ENCODE measurements around the gene ARGLU1.

The ARGLU1 gene

GRCh38 chr13:106562301-106562700 lies 5.6 kb downstream of the ARGLU1 start:
- no peaks in the 10 kb centered on the region for H3K9me3 ChIP-seq (ENCODE audit: insufficient read depth, low read depth, low read length)
- no peak overlapping the region for H3K4me2 ChIP-seq (ENCODE audit: low read length)
- no CpG with 5 or more reads among the region's 1 CpG for WGBS (ENCODE audit: extremely low coverage, insufficient coverage, insufficient read length)
- H3K23ac ChIP-seq (ENCODE audit: low read length), result no peak overlapping the region
- H3K79me2 ChIP-seq (ENCODE audit: control insufficient read depth, insufficient read depth, low read length, poor library complexity), result peaks cover 16% of the 10 kb centered on the region
- H3K27ac ChIP-seq (ENCODE audit: low read depth, low read length), result no peak overlapping the region
- peaks cover 2% of the 10 kb centered on the region in 2 experiments for H3K4me1 ChIP-seq (ENCODE audit: control insufficient read depth in 1 of 2, insufficient read depth in 2 of 2, low read length in 2 of 2)
- peaks cover 4 to 5% of the 10 kb centered on the region in 2 experiments for H3K36me3 ChIP-seq (ENCODE audit: control insufficient read depth in 1 of 2, insufficient read depth in 2 of 2, low read length in 2 of 2)
- H2BK5ac ChIP-seq (ENCODE audit: low read depth, low read length, poor library complexity), result no peak overlapping the region
- H4K8ac ChIP-seq (ENCODE audit: low read depth, low read length), result no peak overlapping the region
- no peak overlapping the region for H3K18ac ChIP-seq (ENCODE audit: low read length)
- H2AFZ ChIP-seq (ENCODE audit: insufficient read depth, low read length, poor library complexity), result no peak overlapping the region
- no peak overlapping the region for H2BK120ac ChIP-seq (ENCODE audit: insufficient read depth, low read length, poor library complexity)
- H3K27me3 ChIP-seq (ENCODE audit: insufficient read depth, low read length), result no peaks in the 10 kb centered on the region
- H3K4ac ChIP-seq (ENCODE audit: low read depth, low read length), result peak overlapping the region; percentile 94
- peaks cover under 1% of the 10 kb centered on the region for H3K79me1 ChIP-seq (ENCODE audit: low read length)
- H4K91ac ChIP-seq (ENCODE audit: low read depth, low read length), result no peak overlapping the region
- no peak overlapping the region for H3K4me3 ChIP-seq (ENCODE audit: low read depth, low read length)
- no peak overlapping the region for H3K14ac ChIP-seq (ENCODE audit: low read length)
- H3K9ac ChIP-seq (ENCODE audit: low read length), result no peak overlapping the region
- H2AK5ac ChIP-seq (ENCODE audit: low read length), result no peak overlapping the region
- DNase-seq, result no peak
- H2BK12ac ChIP-seq (ENCODE audit: low read length), result no peak overlapping the region
- no peak overlapping the region for H4K12ac ChIP-seq (ENCODE audit: low read depth, low read length)

GRCh38 chr13:106561551-106562170 lies 6.3 kb downstream of the ARGLU1 start:
- no peaks in the 10 kb centered on the region for H3K79me1 ChIP-seq (ENCODE audit: low read length)
- H3K9ac ChIP-seq (ENCODE audit: low read length), result no peak overlapping the region
- H4K12ac ChIP-seq (ENCODE audit: low read depth, low read length), result no peak overlapping the region
- H3K4me2 ChIP-seq (ENCODE audit: low read length), result no peak overlapping the region
- no peak overlapping the region for H2BK12ac ChIP-seq (ENCODE audit: low read length)
- H2AK5ac ChIP-seq (ENCODE audit: low read length), result no peak overlapping the region
- no peak overlapping the region for H3K27ac ChIP-seq (ENCODE audit: low read depth, low read length)
- H4K91ac ChIP-seq (ENCODE audit: low read depth, low read length), result no peak overlapping the region
- H3K4ac ChIP-seq (ENCODE audit: low read depth, low read length), result peak overlapping the region; percentile 71
- no peak overlapping the region for H2BK120ac ChIP-seq (ENCODE audit: insufficient read depth, low read length, poor library complexity)
- peaks cover 12% of the 10 kb centered on the region for H3K79me2 ChIP-seq (ENCODE audit: control insufficient read depth, insufficient read depth, low read length, poor library complexity)
- H2AFZ ChIP-seq (ENCODE audit: insufficient read depth, low read length, poor library complexity), result no peak overlapping the region
- H4K8ac ChIP-seq (ENCODE audit: low read depth, low read length), result no peak overlapping the region
- peaks cover 4 to 7% of the 10 kb centered on the region in 2 experiments for H3K36me3 ChIP-seq (ENCODE audit: control insufficient read depth in 1 of 2, insufficient read depth in 2 of 2, low read length in 2 of 2)
- WGBS (ENCODE audit: extremely low coverage, insufficient coverage, insufficient read length), result no CpG with 5 or more reads among the region's 6 CpGs
- peaks cover 2% of the 10 kb centered on the region in 2 experiments for H3K4me1 ChIP-seq (ENCODE audit: control insufficient read depth in 1 of 2, insufficient read depth in 2 of 2, low read length in 2 of 2)
- no peak for DNase-seq
- no peak overlapping the region for H3K23ac ChIP-seq (ENCODE audit: low read length)
- H3K4me3 ChIP-seq (ENCODE audit: low read depth, low read length), result no peak overlapping the region
- H3K9me3 ChIP-seq (ENCODE audit: insufficient read depth, low read depth, low read length), result no peaks in the 10 kb centered on the region
- H3K18ac ChIP-seq (ENCODE audit: low read length), result no peak overlapping the region
- H3K27me3 ChIP-seq (ENCODE audit: insufficient read depth, low read length), result no peaks in the 10 kb centered on the region
- no peak overlapping the region for H2BK5ac ChIP-seq (ENCODE audit: low read depth, low read length, poor library complexity)
- H3K14ac ChIP-seq (ENCODE audit: low read length), result no peak overlapping the region

GRCh38 chr13:106560821-106561220 lies 7.1 kb downstream of the ARGLU1 start:
- Histone ChIP-seq H3K4ac (ENCODE audit: low read depth, low read length) (no peak overlapping the region), H3K4me1 (ENCODE audit: control insufficient read depth in 1 of 2, insufficient read depth in 2 of 2, low read length in 2 of 2) (peaks cover 2% of the 10 kb centered on the region in 2 experiments), H4K8ac (ENCODE audit: low read depth, low read length) (no peak overlapping the region), H3K36me3 (ENCODE audit: control insufficient read depth in 1 of 2, insufficient read depth in 2 of 2, low read length in 2 of 2) (peaks cover 4 to 7% of the 10 kb centered on the region in 2 experiments), H2BK5ac (ENCODE audit: low read depth, low read length, poor library complexity) (no peak overlapping the region), H3K79me2 (ENCODE audit: control insufficient read depth, insufficient read depth, low read length, poor library complexity) (peaks cover 12% of the 10 kb centered on the region), H3K23ac (ENCODE audit: low read length) (no peak overlapping the region), H3K18ac (ENCODE audit: low read length) (no peak overlapping the region), H4K12ac (ENCODE audit: low read depth, low read length) (no peak overlapping the region), H3K27ac (ENCODE audit: low read depth, low read length) (no peak overlapping the region), H3K79me1 (ENCODE audit: low read length) (no peaks in the 10 kb centered on the region), H3K14ac (ENCODE audit: low read length) (no peak overlapping the region), H3K9ac (ENCODE audit: low read length) (no peak overlapping the region), H3K4me3 (ENCODE audit: low read depth, low read length) (no peak overlapping the region), H3K9me3 (ENCODE audit: insufficient read depth, low read depth, low read length) (no peaks in the 10 kb centered on the region), H3K27me3 (ENCODE audit: insufficient read depth, low read length) (no peaks in the 10 kb centered on the region), H2AK5ac (ENCODE audit: low read length) (no peak overlapping the region), H2BK120ac (ENCODE audit: insufficient read depth, low read length, poor library complexity) (no peak overlapping the region), H2AFZ (ENCODE audit: insufficient read depth, low read length, poor library complexity) (no peak overlapping the region), H3K4me2 (ENCODE audit: low read length) (no peak overlapping the region), H4K91ac (ENCODE audit: low read depth, low read length) (no peak overlapping the region), H2BK12ac (ENCODE audit: low read length) (no peak overlapping the region)
- no peak for DNase-seq
- no CpG with 5 or more reads among the region's 1 CpG for WGBS (ENCODE audit: extremely low coverage, insufficient coverage, insufficient read length)

- H3K4me2 ChIP-seq (ENCODE audit: low read length), result no peak overlapping the region
- no peak overlapping the region for H3K14ac ChIP-seq (ENCODE audit: low read length)
- no peaks in the 10 kb centered on the region for H3K27me3 ChIP-seq (ENCODE audit: insufficient read depth, low read length)
- no peak overlapping the region for H2BK5ac ChIP-seq (ENCODE audit: low read depth, low read length, poor library complexity)
- H2AK5ac ChIP-seq (ENCODE audit: low read length), result no peak overlapping the region
- no peak overlapping the region for H3K18ac ChIP-seq (ENCODE audit: low read length)
- H3K4me1 ChIP-seq (ENCODE audit: control insufficient read depth in 1 of 2, insufficient read depth in 2 of 2, low read length in 2 of 2), result no peaks in the 10 kb centered on the region
- H4K8ac ChIP-seq (ENCODE audit: low read depth, low read length), result no peak overlapping the region
- peaks cover 11 to 15% of the 10 kb centered on the region in 2 experiments for H3K36me3 ChIP-seq (ENCODE audit: control insufficient read depth in 1 of 2, insufficient read depth in 2 of 2, low read length in 2 of 2)
- H3K4ac ChIP-seq (ENCODE audit: low read depth, low read length), result peak overlapping the region; percentile 69
- DNase-seq, result no peak
- no peak overlapping the region for H4K12ac ChIP-seq (ENCODE audit: low read depth, low read length)
- H3K9ac ChIP-seq (ENCODE audit: low read length), result no peak overlapping the region
- H3K9me3 ChIP-seq (ENCODE audit: insufficient read depth, low read depth, low read length), result no peaks in the 10 kb centered on the region
- no peak overlapping the region for H3K27ac ChIP-seq (ENCODE audit: low read depth, low read length)
- H3K23ac ChIP-seq (ENCODE audit: low read length), result no peak overlapping the region
- H2AFZ ChIP-seq (ENCODE audit: insufficient read depth, low read length, poor library complexity), result no peak overlapping the region
- no peak overlapping the region for H3K4me3 ChIP-seq (ENCODE audit: low read depth, low read length)
- H4K91ac ChIP-seq (ENCODE audit: low read depth, low read length), result no peak overlapping the region
- H2BK120ac ChIP-seq (ENCODE audit: insufficient read depth, low read length, poor library complexity), result no peak overlapping the region
- no peak overlapping the region for H2BK12ac ChIP-seq (ENCODE audit: low read length)
- H3K79me2 ChIP-seq (ENCODE audit: control insufficient read depth, insufficient read depth, low read length, poor library complexity), result peaks cover 9% of the 10 kb centered on the region
- H3K79me1 ChIP-seq (ENCODE audit: low read length), result no peaks in the 10 kb centered on the region
These were observed 9.4 kb downstream of the ARGLU1 start for GRCh38 chr13:106558527-106558926.

Data from trophoblast cell (in vitro differentiated cells and primary cell).